Neural progenitor cell (in vitro differentiated cells): ENCODE measurements around the gene SPDL1. TPM values are rescaled to one million over a fixed set of nuclear protein-coding genes. Genes with fewer than 3 reads are reported as not detected.

Experiments used
- DNase-seq: peaks from one replicate; pipeline ENCODE4 v3.0.0-alpha.2; 2016; ENCODE audit warnings: low spot score
- H2AFZ ChIP-seq: fragments of 200-600 bp; sonication (generic); replicated peaks from 2 replicates; pipeline ENCODE4 v1.6.1; 2016; ENCODE audit warnings: antibody characterized with exemption
- H3F3A ChIP-seq: fragments of 200-600 bp; sonication (generic); 2 replicates; pipeline ENCODE4 v1.6.1; 2016; ENCODE audit warnings: antibody characterized with exemption, low read depth
- H3K27ac ChIP-seq: fragments of 200-600 bp; sonication (generic); 2 replicates; pipeline ENCODE4 v1.5.1; 2016; ENCODE audit warnings: mild to moderate bottlenecking
- H3K27me3 ChIP-seq: fragments of 200-600 bp; sonication (generic); 2 replicates; pipeline ENCODE4 v1.6.1; 2016; ENCODE audit warnings: mild to moderate bottlenecking, moderate library complexity
- H3K36me3 ChIP-seq: fragments of 200-600 bp; sonication (generic); 2 replicates; pipeline ENCODE4 v1.5.1; 2016
- H3K4me1 ChIP-seq: fragments of 200-600 bp; sonication (generic); 2 replicates; pipeline ENCODE4 v1.6.1; 2016; ENCODE audit warnings: mixed run types
- H3K4me2 ChIP-seq: fragments of 200-600 bp; sonication (generic); 2 replicates; pipeline ENCODE4 v1.6.1; 2016
- H3K4me3 ChIP-seq: fragments of 200-600 bp; sonication (generic); 2 replicates; pipeline ENCODE4 v1.5.1; 2016
- H3K79me2 ChIP-seq: fragments of 200-600 bp; sonication (generic); 2 replicates; pipeline ENCODE4 v1.6.1; 2016; ENCODE audit warnings: low read depth
- H3K9ac ChIP-seq: fragments of 200-600 bp; sonication (generic); 2 replicates; pipeline ENCODE4 v1.6.1; 2016
- H3K9me3 ChIP-seq: fragments of 200-600 bp; sonication (generic); 2 replicates; pipeline ENCODE4 v1.5.1; 2016; ENCODE audit warnings: low read depth
- H4K20me1 ChIP-seq: fragments of 200-600 bp; sonication (generic); 2 replicates; pipeline ENCODE4 v1.6.1; 2016; ENCODE audit warnings: low read depth
- H3K27ac Mint-ChIP-seq: 3 replicates; pipeline ENCODE4 v1.8.0; 2021; ENCODE audit warnings: mixed read lengths
- H3K27me3 Mint-ChIP-seq: 2 replicates; pipeline ENCODE4 v1.8.0; 2022; ENCODE audit warnings: low read depth, mild to moderate bottlenecking, inconsistent platforms, moderate library complexity, mixed read lengths; ENCODE audit not compliant: insufficient read depth
- H3K36me3 Mint-ChIP-seq: 3 replicates; pipeline ENCODE4 v1.8.0; 2021; ENCODE audit warnings: mixed read lengths
- H3K4me1 Mint-ChIP-seq: 3 replicates; pipeline ENCODE4 v1.8.0; 2021; ENCODE audit warnings: mixed read lengths
- H3K4me3 Mint-ChIP-seq: 3 replicates; pipeline ENCODE4 v1.8.0; 2021; ENCODE audit warnings: mild to moderate bottlenecking, moderate library complexity, mixed read lengths
- H3K9me3 Mint-ChIP-seq: 3 replicates; pipeline ENCODE4 v1.8.0; 2020; ENCODE audit warnings: mixed read lengths
- CTCF ChIP-seq: fragments of 200-600 bp; sonication (generic); IDR thresholded peaks from 2 replicates; pipeline ENCODE4 v1.5.1; 2017; ENCODE audit warnings: antibody characterized with exemption, mild to moderate bottlenecking
- EZH2 ChIP-seq: fragments of 200-600 bp; sonication (generic); IDR thresholded peaks from 2 replicates; pipeline ENCODE4 v1.6.1; 2017; ENCODE audit warnings: antibody characterized with exemption, mild to moderate bottlenecking, moderate library complexity
- EZH2phosphoT487 ChIP-seq: fragments of 200-600 bp; sonication (generic); IDR thresholded peaks from 2 replicates; pipeline ENCODE4 v1.6.1; 2017; ENCODE audit warnings: antibody characterized with exemption
- total RNA-seq: library from RNA; depleted of rRNA; stranded (reverse); fragments of >200 nt; gene quantifications from 2 replicates; pipeline ENCODE4 v1.2.3, GENCODE V29; 2015; ENCODE audit warnings: low replicate concordance

The SPDL1 gene
- total RNA-seq, 1 donor from 2014 or later: 91.4 TPM

- H3K4me1 Mint-ChIP-seq: peaks cover 3% of the 10 kb centered on the region
Observed at GRCh38 chr5:169636477-169637084, 53.0 kb downstream of the SPDL1 start.

GRCh38 chr5:169637085-169637548 lies 53.5 kb downstream of the SPDL1 start, which contains the start of gene DOCK2:
Gene DOCK2, plus strand, starts transcription at chr5:169637275. Its CDS starts 52 bp downstream, at chr5:169637327.
- peaks cover 28% of the 10 kb centered on the region for H3K27me3 ChIP-seq
- no peak within 1 kb of the TSS for H3K27ac ChIP-seq
- H3K27me3 Mint-ChIP-seq: peaks cover 10% of the 10 kb centered on the region
- peaks cover 6% of the 10 kb centered on the region for H3K9me3 Mint-ChIP-seq
- no peak within 1 kb of the TSS for H3K27ac Mint-ChIP-seq
- H4K20me1 ChIP-seq: no peaks in the 10 kb centered on the region
- TF ChIP-seq EZH2phosphoT487: no peak
- TF ChIP-seq CTCF: no peak
- no peak for TF ChIP-seq EZH2
- DNase-seq: peak; percentile 21
- peaks cover 3% of the 10 kb centered on the region for H3K4me1 ChIP-seq
- peaks cover 3% of the 10 kb centered on the region for H3K4me1 Mint-ChIP-seq
- H3K9me3 ChIP-seq: no peaks in the 10 kb centered on the region
- no peak within 1 kb of the TSS for H3K4me3 Mint-ChIP-seq
- H3K36me3 ChIP-seq: no peaks in the 10 kb centered on the region
- no peaks in the 10 kb centered on the region for H3K79me2 ChIP-seq
- H3F3A ChIP-seq: no peaks in the 10 kb centered on the region
- no peak within 1 kb of the TSS for H3K9ac ChIP-seq
- peak within 1 kb of the TSS; percentile 96 for H2AFZ ChIP-seq
- H3K4me2 ChIP-seq: peak within 1 kb of the TSS; percentile 93
- peak within 1 kb of the TSS; percentile 56 for H3K4me3 ChIP-seq
- H3K36me3 Mint-ChIP-seq: no peaks in the 10 kb centered on the region

More at GRCh38 chr5:169636477-169637084, 53.0 kb downstream of the SPDL1 start:
- no peaks in the 10 kb centered on the region for H3K79me2 ChIP-seq
- no peaks in the 10 kb centered on the region for H3F3A ChIP-seq
- no peak for TF ChIP-seq CTCF
- TF ChIP-seq EZH2phosphoT487: no peak
- TF ChIP-seq EZH2: no peak
- Mint-ChIP-seq H3K9me3 (peaks cover 6% of the 10 kb centered on the region), H3K36me3 (no peaks in the 10 kb centered on the region), H3K27ac (no peak overlapping the region), H3K27me3 (peaks cover 8% of the 10 kb centered on the region), H3K4me3 (no peak overlapping the region)
- no peak for DNase-seq
- no peaks in the 10 kb centered on the region for H3K36me3 ChIP-seq
- peak overlapping the region; percentile 93 for H3K4me2 ChIP-seq
- peaks cover 3% of the 10 kb centered on the region for H3K4me1 ChIP-seq
- H4K20me1 ChIP-seq: no peaks in the 10 kb centered on the region
- H3K27me3 ChIP-seq: peaks cover 28% of the 10 kb centered on the region
- no peak overlapping the region for H3K27ac ChIP-seq
- H3K9ac ChIP-seq: no peak overlapping the region
- H2AFZ ChIP-seq: peak overlapping the region; percentile 96
- H3K4me3 ChIP-seq: peak overlapping the region; percentile 56
- no peaks in the 10 kb centered on the region for H3K9me3 ChIP-seq

GRCh38 chr5:169637549-169638121 lies 54.1 kb downstream of the SPDL1 start:
- Histone ChIP-seq H2AFZ (peak overlapping the region; percentile 96), H4K20me1 (no peaks in the 10 kb centered on the region), H3K27ac (no peak overlapping the region), H3K4me2 (peak overlapping the region; percentile 93), H3K27me3 (peaks cover 28% of the 10 kb centered on the region), H3K9me3 (no peaks in the 10 kb centered on the region), H3F3A (no peaks in the 10 kb centered on the region), H3K4me1 (peaks cover 5% of the 10 kb centered on the region), H3K9ac (no peak overlapping the region), H3K36me3 (no peaks in the 10 kb centered on the region), H3K79me2 (no peaks in the 10 kb centered on the region), H3K4me3 (peak overlapping the region; percentile 56)
- no peak for DNase-seq
- no peak overlapping the region for H3K27ac Mint-ChIP-seq
- H3K27me3 Mint-ChIP-seq: peaks cover 12% of the 10 kb centered on the region
- peaks cover 3% of the 10 kb centered on the region for H3K4me1 Mint-ChIP-seq
- peaks cover 6% of the 10 kb centered on the region for H3K9me3 Mint-ChIP-seq
- TF ChIP-seq EZH2phosphoT487 (no peak), EZH2 (no peak), CTCF (no peak)
- no peaks in the 10 kb centered on the region for H3K36me3 Mint-ChIP-seq
- no peak overlapping the region for H3K4me3 Mint-ChIP-seq
